Osteocyte (in vitro differentiated cells): ENCODE results near the gene SMARCA4. TPM values are rescaled to one million over a fixed set of nuclear protein-coding genes. Genes with fewer than 3 reads are reported as not detected.

ENCODE experiments used
- DNase-seq: peaks from one replicate; pipeline ENCODE4 v3.0.0; 2021; ENCODE audit warnings: mixed read lengths; ENCODE audit not compliant: unreplicated experiment; ENCODE audit errors: extremely low spot score
- H3K27ac Mint-ChIP-seq: one replicate; pipeline ENCODE4 v1.8.0; 2021; ENCODE audit warnings: mild to moderate bottlenecking, mixed read lengths; ENCODE audit not compliant: unreplicated experiment
- H3K27me3 Mint-ChIP-seq: one replicate; pipeline ENCODE4 v1.8.0; 2021; ENCODE audit warnings: mixed read lengths; ENCODE audit not compliant: unreplicated experiment
- H3K36me3 Mint-ChIP-seq: one replicate; pipeline ENCODE4 v1.8.0; 2021; ENCODE audit warnings: mixed read lengths; ENCODE audit not compliant: unreplicated experiment
- H3K4me1 Mint-ChIP-seq: one replicate; pipeline ENCODE4 v1.8.0; 2021; ENCODE audit warnings: mixed read lengths; ENCODE audit not compliant: unreplicated experiment
- H3K4me3 Mint-ChIP-seq: one replicate; pipeline ENCODE4 v1.8.0; 2021; ENCODE audit warnings: mild to moderate bottlenecking, moderate library complexity, mixed read lengths; ENCODE audit not compliant: unreplicated experiment
- H3K9me3 Mint-ChIP-seq: one replicate; pipeline ENCODE4 v1.8.0; 2021; ENCODE audit warnings: mixed read lengths; ENCODE audit not compliant: unreplicated experiment
- CTCF ChIP-seq: fragments of 200-600 bp; sonication (generic); IDR thresholded peaks from 2 replicates; pipeline ENCODE4 v1.5.0; 2021; ENCODE audit warnings: antibody characterized with exemption, mild to moderate bottlenecking, moderate library complexity
- total RNA-seq: library from RNA; stranded (reverse); gene quantifications from 2 replicates; pipeline ENCODE4 v1.2.1, GENCODE V29; 2021

Gene SMARCA4
- total RNA-seq, 1 donor from 2014 or later = 131 TPM

- Mint-ChIP-seq H3K4me3 (no peak overlapping the region), H3K9me3 (no peaks in the 10 kb centered on the region), H3K36me3 (peaks cover 52% of the 10 kb centered on the region), H3K27ac (no peak overlapping the region), H3K4me1 (no peaks in the 10 kb centered on the region), H3K27me3 (no peaks in the 10 kb centered on the region)
- TF ChIP-seq CTCF = no peak
- no peak for DNase-seq
These were observed 57.9 kb downstream of the SMARCA4 start for GRCh38 chr19:11018763-11019162.

DNA sequence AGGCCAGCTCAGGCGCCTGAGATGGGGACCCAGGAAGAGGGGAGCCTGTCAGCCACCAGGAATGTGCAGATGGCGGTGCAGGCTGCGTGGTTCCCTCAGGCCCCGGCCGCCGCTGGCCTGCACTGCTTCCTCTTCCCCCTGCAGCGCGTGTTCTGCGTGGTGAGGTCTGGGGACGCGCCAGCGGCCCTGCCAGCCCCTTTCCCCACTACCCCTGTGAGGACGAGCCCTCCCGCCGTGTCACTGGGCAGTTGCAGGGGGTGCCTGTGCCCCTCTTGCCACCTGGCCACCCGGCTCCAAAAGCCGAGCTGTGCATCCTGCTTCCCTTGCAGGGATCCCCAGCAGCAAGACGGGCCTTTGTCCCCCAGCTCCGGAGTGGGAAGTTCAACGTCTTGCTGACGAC lies 58.4 kb downstream of the SMARCA4 start:
- DNase-seq = no peak
- Mint-ChIP-seq H3K27ac (no peak overlapping the region), H3K9me3 (no peaks in the 10 kb centered on the region), H3K27me3 (no peaks in the 10 kb centered on the region), H3K4me3 (no peak overlapping the region), H3K36me3 (peaks cover 48% of the 10 kb centered on the region), H3K4me1 (no peaks in the 10 kb centered on the region)
- no peak for TF ChIP-seq CTCF

- Mint-ChIP-seq H3K4me3 (no peak overlapping the region), H3K9me3 (no peaks in the 10 kb centered on the region), H3K36me3 (peaks cover 45% of the 10 kb centered on the region), H3K27me3 (no peaks in the 10 kb centered on the region), H3K4me1 (no peaks in the 10 kb centered on the region), H3K27ac (no peak overlapping the region)
- no peak for TF ChIP-seq CTCF
- no peak for DNase-seq
These were observed 59.0 kb downstream of the SMARCA4 start for GRCh38 chr19:11019824-11020223.

DNA sequence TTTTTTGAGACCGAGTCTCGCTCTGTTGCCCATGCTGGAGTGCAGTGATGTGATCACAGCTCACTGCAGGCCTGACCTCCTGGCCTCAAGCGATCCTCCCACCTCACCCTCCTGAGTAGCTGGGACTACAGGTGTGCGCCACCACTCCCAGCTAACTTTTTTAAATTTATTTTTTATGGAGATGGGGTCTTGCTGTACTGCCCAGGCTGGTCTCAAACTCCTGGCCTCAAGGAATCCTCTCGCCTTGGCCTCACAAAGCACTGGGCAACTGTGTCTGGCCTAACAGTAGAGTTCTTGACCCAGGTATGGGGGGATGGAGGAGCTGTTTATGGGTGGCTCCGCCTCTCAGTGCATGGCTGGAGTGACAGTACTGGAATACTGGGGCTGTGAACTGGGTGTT lies 59.6 kb downstream of the SMARCA4 start:
- no peaks in the 10 kb centered on the region for H3K9me3 Mint-ChIP-seq
- H3K36me3 Mint-ChIP-seq = peaks cover 47% of the 10 kb centered on the region

More for the DNA sequence above, 59.6 kb downstream of the SMARCA4 start:
- H3K27ac Mint-ChIP-seq = no peak overlapping the region
- TF ChIP-seq CTCF = no peak
- no peak for DNase-seq
- peaks cover 2% of the 10 kb centered on the region for H3K4me1 Mint-ChIP-seq
- no peak overlapping the region for H3K4me3 Mint-ChIP-seq
- H3K27me3 Mint-ChIP-seq = no peaks in the 10 kb centered on the region
